ENCODE data around the gene HSPA8. TPM values are rescaled to one million over a fixed set of nuclear protein-coding genes. Genes with fewer than 3 reads are reported as not detected.

Gene HSPA8
- total RNA-seq, 2 donors from 2014 or later = 799 to 842 TPM

- WGBS = 61% methylated on average over 5 of the region's 5 CpGs
- H3K4me3 ChIP-seq = no peak overlapping the region
- no peak for DNase-seq (ENCODE audit: low spot score)
- intact Hi-C loops (cut with DNase I) = loop anchor here (10.0 kb wide), 1 partner anchor 193 kb away; no protein-coding TSS in a partner anchor
- H3K36me3 ChIP-seq = peaks cover 11 to 18% of the 10 kb centered on the region in 2 donors
- H3K4me1 ChIP-seq (replicated peaks) = peaks cover 18% of the 10 kb centered on the region
- H3K9me3 ChIP-seq = no peaks in the 10 kb centered on the region
- peak overlapping the region in 1 of 2 donors; percentile 100 for H3K27ac ChIP-seq
- TF ChIP-seq CTCF (IDR thresholded peaks at IDR 0.05) (no peak), POLR2A (IDR thresholded peaks at IDR 0.05) (no peak), POLR2AphosphoS5 (IDR thresholded peaks at IDR 0.05) (no peak)
- no peaks in the 10 kb centered on the region for H3K27me3 ChIP-seq (replicated peaks; ENCODE audit: insufficient read depth)
These were observed 4.2 kb downstream of the HSPA8 start for GRCh38 chr11:123057661-123058305.

- 44% methylated on average over 3 of the region's 3 CpGs for WGBS
- Histone ChIP-seq H3K4me1 (replicated peaks) (peaks cover 18% of the 10 kb centered on the region), H3K4me3 (no peak overlapping the region), H3K9me3 (no peaks in the 10 kb centered on the region), H3K27ac (no peak overlapping the region), H3K36me3 (peaks cover 11 to 18% of the 10 kb centered on the region in 2 donors), H3K27me3 (replicated peaks; ENCODE audit: insufficient read depth) (no peaks in the 10 kb centered on the region)
- no peak for DNase-seq (ENCODE audit: low spot score)
- intact Hi-C loops (cut with DNase I) = loop anchor here (10.0 kb wide), 1 partner anchor 192 kb away; no protein-coding TSS in a partner anchor
- no peak for TF ChIP-seq CTCF (IDR thresholded peaks at IDR 0.05)
- TF ChIP-seq POLR2A (IDR thresholded peaks at IDR 0.05) = no peak
- TF ChIP-seq POLR2AphosphoS5 (IDR thresholded peaks at IDR 0.05) = no peak
These were observed 5.0 kb downstream of the HSPA8 start for GRCh38 chr11:123056835-123057491.

GRCh38 chr11:123055191-123055901 is 6.6 kb downstream of the HSPA8 start:
- peaks cover 18% of the 10 kb centered on the region for H3K4me1 ChIP-seq (replicated peaks)
- intact Hi-C loops (cut with DNase I) = loop anchor here (10.0 kb wide), 1 partner anchor 191 kb away; no protein-coding TSS in a partner anchor
- TF ChIP-seq POLR2AphosphoS5 (IDR thresholded peaks at IDR 0.05) = no peak
- TF ChIP-seq POLR2A (IDR thresholded peaks at IDR 0.05) = no peak
- TF ChIP-seq CTCF (IDR thresholded peaks at IDR 0.05) = no peak
- H3K4me3 ChIP-seq = no peak overlapping the region
- DNase-seq (ENCODE audit: low spot score) = no peak
- no peaks in the 10 kb centered on the region for H3K9me3 ChIP-seq
- H3K27ac ChIP-seq = no peak overlapping the region
- 56% methylated on average over 6 of the region's 6 CpGs for WGBS
- peaks cover 11 to 18% of the 10 kb centered on the region in 2 donors for H3K36me3 ChIP-seq
- H3K27me3 ChIP-seq (replicated peaks; ENCODE audit: insufficient read depth) = no peaks in the 10 kb centered on the region

- TF ChIP-seq CTCF (IDR thresholded peaks at IDR 0.05) (peak; percentile 38 to 77 (median 66)), POLR2A (IDR thresholded peaks at IDR 0.05) (no peak)
- DNase-seq (ENCODE audit: low spot score) = peak; percentile 44
- Histone ChIP-seq H3K36me3 (peaks cover 11 to 13% of the 10 kb centered on the region in 2 donors), H3K4me1 (replicated peaks) (peaks cover 18% of the 10 kb centered on the region), H3K27ac (no peak overlapping the region), H3K27me3 (replicated peaks; ENCODE audit: insufficient read depth) (no peaks in the 10 kb centered on the region), H3K4me3 (no peak overlapping the region), H3K9me3 (no peaks in the 10 kb centered on the region)
- 16% methylated on average over 11 of the region's 11 CpGs for WGBS
- intact Hi-C loops (cut with DNase I) = loop anchor here (10.0 kb wide), 1 partner anchor 190 kb away; no protein-coding TSS in a partner anchor
These were observed 7.5 kb downstream of the HSPA8 start for GRCh38 chr11:123054301-123055065.
